GM19035 (cell line): ENCODE results near the gene ADAM15.
A peak's percentile ranks its signal among the peaks of the same experiment; 100 is the strongest.

ENCODE experiments used
- ATAC-seq: cut with Tn5 transposase; IDR thresholded peaks from one replicate; pipeline ENCODE4 v1.9.1; 2021; ENCODE audit not compliant: unreplicated experiment

The ADAM15 gene, protein sequence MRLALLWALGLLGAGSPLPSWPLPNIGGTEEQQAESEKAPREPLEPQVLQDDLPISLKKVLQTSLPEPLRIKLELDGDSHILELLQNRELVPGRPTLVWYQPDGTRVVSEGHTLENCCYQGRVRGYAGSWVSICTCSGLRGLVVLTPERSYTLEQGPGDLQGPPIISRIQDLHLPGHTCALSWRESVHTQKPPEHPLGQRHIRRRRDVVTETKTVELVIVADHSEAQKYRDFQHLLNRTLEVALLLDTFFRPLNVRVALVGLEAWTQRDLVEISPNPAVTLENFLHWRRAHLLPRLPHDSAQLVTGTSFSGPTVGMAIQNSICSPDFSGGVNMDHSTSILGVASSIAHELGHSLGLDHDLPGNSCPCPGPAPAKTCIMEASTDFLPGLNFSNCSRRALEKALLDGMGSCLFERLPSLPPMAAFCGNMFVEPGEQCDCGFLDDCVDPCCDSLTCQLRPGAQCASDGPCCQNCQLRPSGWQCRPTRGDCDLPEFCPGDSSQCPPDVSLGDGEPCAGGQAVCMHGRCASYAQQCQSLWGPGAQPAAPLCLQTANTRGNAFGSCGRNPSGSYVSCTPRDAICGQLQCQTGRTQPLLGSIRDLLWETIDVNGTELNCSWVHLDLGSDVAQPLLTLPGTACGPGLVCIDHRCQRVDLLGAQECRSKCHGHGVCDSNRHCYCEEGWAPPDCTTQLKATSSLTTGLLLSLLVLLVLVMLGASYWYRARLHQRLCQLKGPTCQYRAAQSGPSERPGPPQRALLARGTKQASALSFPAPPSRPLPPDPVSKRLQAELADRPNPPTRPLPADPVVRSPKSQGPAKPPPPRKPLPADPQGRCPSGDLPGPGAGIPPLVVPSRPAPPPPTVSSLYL

DNA sequence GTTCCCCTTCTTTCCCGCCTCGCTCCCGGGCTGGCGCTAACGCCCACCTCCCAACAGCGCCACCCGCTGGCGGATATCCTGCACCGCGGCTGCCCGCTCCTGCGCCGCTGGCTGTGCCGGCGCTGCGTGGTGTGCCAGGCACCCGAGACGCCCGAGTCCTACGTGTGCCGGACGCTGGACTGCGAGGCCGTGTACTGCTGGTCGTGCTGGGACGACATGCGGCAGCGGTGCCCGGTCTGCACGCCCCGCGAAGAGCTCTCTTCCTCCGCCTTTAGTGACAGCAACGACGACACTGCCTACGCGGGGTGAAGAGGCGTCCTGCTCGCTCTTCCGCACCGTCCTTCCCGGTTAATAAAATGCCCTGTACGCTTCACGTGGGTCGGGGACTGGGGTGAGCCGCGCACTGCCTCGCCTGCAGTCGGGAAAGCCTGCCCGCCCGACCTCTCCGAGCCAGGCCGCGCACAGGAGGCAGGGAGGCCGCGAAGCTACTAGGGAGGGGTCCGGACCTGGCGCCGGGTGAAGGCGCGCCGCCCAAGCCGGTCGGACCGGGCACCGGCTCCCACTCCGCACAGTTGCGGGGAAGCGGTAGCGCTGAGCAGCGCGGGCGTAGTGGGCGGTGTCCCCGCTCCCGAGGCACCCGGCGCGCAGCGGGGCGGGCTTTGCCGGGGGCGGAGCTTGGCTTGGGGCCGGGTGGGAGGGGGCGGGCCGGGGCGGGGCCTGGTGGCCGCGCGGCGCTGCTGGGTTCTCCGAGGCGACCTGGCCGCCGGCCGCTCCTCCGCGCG lies at the start of gene ADAM15:
TSS of gene ADAM15 (plus strand) at position 757 of the 782 bp plus-strand sequence. CDS start 71 bp downstream, outside the sequence.
- peak; percentile 74 for ATAC-seq

DNA sequence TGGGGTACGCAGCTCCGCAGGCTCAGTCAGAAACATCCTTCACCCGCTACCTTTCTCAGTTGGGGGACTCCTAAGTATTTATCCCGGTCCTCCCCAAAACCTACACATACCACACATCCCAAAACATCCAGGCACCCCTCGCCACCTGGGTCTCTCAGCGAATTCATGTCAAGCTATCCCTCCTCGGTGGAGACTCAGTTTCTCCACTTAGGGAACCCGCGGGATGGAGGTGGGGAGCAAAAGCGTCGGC lies 49.8 kb upstream of the ADAM15 start:
- no peak for ATAC-seq

DNA sequence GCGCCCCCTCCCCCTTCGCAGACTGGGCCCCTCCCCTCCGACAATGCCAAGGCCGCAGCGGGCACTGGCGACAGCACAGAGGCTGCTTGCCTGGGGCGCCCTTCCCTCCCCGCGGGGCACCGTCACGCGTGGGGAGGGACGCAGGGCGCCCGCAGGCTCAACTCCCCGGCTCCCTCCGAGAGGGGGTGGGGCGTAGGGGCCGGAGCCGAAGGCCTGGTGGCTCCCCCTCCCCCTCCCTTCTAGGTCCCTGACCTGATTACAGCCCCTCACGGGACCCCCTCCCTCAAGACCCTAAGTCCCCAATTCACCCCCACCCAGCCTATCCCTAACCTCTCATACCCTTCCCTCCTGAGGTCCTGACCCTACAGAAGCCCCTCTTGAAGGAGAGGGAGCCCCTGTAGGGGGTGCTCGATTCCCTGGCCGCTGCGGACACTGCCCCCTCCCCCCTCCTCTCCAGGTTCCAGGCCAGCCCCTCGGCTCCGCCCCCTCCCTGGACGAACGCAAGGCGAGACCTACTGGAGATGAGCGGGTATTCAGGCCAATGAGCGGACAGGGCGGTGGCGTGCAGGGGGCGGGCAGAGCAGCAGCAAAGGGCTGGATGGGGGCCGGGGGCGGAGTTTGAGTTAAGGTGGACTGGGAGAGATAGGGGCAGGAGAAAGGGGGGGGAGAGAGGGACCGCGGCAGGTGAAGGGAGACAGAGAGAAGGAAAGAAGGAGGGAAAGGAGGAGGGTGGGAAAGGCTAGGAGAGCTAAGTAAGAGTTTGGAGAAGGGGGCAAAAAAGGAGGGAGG lies 49.2 kb upstream of the ADAM15 start:
- ATAC-seq: peak; percentile 58

DNA sequence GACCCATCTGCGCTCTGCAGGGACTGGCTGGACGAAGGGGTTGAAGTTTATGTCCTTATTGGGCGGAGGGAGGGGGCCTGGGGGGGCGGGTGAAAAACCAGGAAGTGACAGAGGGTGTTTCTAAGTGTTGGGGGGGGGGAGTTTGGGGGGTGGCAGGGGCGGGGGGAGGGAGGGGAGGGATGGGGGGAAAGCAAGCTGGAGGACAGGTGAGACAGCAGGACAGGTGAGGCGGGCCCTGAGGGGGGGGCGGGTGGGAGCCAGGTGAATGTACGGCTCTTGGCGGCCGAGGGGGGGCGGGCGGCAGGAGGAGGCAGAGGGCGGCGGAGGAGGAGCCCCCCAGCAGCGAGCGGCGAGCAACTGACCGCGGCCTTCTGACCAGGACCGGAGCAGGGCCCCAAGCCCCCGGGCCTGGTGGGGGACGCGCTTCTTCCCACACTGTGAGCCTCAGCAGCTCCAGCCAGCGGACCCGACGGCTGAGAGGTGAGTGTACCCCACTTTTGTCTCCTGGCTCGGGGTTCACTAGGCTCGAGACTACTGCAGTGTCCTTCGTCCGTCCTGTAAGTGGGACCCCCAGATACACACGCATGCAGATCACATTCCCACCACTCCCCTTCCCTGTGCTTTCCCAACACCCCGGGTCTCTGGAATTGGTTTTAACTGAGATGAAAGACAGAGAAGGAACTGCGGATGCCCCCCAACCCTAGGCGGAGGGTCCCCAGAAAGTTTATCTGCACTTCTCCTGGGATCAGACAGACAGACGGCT lies 48.5 kb upstream of the ADAM15 start, which contains the start of gene ZBTB7B:
TSS of gene ZBTB7B (plus strand) at position 339 of the 763 bp plus-strand sequence. CDS start 11,859 bp downstream, outside the sequence.
- ATAC-seq: peak; percentile 2

DNA sequence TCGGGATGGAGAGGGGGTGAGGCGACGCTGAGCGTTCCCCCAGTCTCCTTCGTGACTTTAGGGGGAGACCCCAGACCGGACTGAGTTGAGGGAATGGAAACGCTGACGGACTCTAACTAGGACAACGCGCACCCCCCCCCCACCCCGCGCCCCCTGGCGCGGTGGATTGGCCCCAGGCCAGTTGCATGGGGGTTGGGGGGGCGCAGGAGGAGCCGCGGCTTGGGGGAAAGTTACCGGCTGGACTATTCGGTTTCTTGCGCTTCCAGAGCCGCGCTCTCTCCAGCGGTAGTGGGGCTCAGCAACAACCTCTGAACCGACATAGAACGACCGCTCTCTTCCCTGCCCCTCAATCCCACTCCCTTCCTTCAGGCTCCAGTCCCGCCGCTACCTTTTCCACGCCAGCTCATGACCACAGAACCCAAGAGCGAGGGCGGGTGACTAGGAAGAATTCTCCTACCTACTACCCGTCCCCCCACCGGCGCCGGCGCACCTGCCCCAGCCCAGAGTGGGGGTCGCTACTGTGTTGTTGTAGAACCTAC lies 47.8 kb upstream of the ADAM15 start:
- ATAC-seq: no peak

DNA sequence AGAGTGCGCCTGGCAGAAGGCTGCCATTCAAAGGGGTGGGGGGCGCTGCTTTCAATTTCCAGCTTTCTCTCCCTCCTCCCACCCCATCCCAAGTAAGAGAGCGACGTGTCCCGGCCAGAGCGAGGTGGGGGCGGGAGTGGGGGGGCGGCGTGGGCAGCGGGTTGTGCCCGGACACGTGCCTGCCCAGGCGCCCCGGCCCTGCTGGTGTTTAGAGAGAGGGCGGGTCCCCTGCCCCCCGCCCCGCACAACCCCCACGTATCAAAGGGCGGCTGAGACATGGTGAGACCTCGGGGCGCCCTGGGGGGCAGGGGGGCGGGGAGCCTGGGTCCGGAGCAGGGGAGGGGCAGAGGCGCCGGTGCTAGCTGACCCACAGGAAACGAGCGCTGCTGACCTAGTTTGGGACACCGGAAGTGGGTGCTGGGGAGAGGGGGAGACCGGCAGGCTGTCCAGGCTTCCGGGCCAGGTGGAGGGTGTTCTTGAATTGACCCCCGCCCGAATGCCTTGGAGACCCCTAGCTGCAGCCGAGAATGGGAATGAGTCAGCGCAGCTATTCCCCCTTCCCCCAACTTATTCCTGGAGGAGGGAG lies 47.3 kb upstream of the ADAM15 start:
- ATAC-seq: no peak

DNA sequence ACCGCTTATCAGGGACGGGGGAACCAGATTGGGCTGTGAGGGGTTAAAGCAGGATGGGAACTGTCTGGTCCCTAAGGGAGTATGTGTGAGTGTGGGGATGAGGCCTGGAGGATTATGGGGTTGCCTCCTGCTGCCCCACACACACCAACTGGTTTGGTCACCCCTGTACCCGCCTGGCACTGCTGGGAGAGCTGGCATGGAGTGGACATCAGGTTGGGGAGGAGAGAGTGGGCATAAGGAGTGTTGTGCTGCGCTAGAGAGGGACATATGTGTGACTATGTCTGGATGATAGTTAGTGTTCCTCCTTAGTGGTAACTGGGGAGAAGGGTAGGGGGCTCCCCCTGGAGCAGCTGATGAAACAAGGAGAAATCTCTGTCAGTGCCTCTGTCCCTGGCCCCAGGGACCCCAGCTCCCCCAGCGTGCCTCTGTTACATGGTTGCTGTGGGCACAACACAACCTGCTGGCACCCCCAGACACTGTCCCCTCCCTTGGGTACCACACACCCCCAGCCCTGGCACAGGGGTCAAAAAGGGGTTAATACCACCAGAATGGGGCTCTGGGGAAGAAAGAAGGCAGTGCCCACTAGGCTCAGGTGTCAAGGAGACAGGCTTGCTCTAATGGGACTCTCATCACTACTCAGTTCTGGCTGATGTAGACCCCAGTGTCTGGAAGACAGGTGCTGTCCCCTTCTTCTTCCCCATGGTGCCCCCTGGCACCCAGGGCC lies 46.6 kb upstream of the ADAM15 start:
- no peak for ATAC-seq

DNA sequence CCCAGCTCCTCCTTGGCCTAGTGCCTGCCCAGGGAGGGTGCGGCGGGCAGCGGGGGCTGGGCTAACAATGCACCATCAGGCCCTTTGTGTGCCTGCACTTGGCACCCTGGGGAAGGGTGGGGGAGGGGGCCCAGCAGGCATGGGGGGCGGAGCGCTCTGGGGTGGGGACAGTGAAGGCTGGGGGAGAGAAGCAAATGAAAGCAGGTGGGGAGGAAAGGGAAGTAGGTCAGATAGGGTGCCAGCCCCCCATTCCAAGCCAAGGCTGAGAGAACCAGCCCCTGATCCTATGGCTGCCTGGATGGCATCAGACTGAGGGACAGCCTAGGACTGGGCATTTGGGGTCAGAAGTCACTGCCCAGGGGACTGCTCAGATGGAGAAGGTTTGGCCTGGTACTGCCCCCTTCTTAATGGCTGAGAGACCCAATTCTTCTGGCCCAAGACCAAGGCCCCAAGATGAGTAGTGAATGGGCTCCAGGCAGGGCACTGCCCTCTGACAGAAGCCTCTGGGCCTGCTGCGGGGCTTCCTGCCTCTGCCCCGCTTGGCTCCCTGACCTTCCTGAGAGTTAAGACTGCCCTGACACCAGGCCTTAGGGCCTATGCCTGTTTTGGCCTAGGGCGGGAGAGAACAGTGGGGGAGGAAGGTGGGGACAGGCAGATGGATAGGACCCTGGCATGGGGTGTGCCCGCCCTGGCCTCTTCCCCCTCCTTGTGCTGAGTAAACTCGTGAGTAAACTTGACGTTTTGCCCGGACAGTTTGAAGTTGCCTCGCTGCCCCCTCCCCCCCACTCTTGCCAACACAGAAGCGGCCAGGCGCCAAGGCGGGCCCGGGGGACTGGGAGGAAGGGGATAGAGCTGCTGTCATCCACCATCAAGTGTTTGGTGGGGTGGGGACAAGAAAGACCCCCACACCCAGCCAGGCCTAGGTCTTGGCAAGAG lies 45.8 kb upstream of the ADAM15 start:
- no peak for ATAC-seq

DNA sequence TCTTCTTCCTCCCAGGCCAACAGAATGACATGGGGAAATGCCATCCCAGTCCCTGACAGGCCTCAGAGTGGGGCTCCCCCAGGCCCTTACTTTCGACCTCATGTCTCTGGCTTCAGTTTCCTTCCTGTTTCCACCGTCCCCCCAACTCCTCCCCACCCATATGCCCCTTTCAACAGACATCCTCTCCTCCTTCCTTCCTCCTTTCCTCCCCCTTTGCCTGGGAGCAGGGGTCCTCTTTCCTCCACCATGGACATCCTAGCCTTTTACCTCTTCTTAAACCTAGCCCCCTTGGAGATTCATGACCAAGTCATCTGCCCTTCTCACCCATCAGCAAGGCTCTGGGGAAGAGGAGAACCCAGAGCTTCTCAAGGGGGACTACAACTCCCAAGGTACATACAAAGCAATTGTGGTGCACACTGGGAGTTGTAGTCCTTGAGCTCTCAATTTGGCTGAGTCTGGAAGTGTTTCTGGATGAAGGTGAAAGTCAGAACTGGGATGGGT lies 44.5 kb upstream of the ADAM15 start:
- no peak for ATAC-seq

DNA sequence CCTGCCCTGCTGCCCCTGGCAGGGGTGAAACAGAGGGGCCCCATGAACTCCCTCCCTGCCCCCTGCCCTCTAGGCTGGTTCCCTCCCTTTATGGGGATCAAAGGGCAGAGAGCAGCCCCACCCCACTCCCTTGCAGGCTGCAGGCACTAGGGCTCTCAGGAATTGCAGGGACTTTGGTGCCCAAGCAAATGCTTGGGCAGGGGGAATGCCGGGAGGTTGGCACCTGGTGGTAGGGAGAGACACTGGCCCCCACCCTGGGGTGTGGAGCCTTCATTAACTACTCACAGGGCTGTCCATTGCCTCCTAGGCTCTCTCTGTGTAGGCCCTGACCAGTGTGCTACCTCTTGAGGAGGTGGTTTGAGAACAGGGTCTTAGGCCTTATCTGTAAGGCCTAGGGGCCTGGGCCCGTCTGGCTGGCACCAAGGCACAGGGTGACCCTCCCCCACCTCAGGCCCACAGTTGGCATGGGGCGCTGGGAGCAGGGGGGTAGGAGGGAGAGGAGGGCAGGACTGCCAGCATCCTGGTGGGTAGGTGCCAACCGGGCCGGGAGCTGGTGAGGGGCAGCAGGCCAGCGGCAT lies 43.8 kb upstream of the ADAM15 start:
- no peak for ATAC-seq

DNA sequence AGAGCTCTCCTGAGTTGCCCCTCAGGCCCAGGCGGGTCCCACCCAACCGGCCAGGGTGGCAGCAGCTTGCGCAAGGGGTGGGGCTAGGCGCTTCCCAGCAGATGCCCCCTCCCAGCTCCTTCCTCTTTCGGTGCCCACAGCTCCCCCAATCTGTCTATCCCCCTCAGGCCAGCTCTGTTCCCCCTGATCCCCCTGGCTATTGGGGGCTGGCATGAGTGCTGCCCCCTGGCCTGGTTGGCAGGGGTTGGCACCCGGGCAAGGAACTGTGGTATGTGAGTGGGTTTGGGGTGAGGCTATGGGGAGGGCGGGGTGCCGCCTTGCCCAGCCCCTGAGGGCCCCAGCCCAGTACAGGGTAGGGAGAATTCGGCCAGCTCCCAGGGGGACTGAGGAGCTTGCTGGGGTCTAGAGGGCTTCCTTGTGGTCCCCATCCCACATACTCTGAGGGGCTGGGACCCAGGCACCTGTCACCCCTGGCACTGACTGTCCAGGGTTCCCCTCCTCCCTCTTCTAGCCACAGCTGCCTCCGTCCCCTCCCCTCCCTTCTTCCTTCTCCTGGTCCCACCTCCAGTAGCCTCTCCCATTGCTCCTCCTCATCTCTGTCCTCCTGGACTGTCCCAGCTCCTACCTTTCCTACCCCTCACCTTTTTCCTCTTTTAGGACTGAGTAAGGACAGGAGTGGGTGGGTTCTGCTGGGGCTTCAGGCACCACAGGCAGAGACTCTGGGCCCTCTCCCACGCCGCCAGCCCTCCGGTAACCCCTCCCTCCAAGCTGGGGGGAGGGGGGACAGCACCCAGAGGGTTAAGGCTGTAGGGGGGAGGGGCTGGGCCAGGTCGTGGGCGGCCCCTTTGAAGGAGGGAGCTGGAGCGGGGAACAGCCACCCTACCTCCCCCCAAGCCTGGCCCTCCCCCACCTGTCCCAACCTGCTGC lies 42.8 kb upstream of the ADAM15 start:
- no peak for ATAC-seq

DNA sequence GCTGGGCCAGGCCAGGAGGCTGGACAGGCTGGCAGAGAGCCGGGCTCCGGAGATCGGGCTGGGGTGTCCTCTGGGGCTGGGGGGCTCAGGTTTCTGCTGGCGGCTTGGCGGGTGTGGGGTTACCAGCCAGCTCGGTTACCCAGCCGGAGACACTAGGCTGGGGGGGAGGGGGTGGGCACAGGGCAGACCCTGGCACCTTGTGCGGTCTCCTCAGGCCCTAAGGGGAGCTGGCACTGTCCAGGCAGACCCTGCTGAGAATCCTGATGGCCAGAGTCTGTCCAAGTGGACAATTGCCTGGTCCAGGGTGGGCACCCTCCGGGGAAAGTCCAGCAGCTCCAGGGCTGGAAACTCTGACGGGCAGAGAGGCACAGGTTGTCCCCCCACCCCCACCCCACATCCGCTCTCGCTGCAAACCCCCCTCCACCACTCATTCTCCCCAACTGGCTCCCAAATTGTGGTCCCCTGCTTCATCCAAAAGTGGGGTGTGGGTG lies 41.9 kb upstream of the ADAM15 start:
- no peak for ATAC-seq

DNA sequence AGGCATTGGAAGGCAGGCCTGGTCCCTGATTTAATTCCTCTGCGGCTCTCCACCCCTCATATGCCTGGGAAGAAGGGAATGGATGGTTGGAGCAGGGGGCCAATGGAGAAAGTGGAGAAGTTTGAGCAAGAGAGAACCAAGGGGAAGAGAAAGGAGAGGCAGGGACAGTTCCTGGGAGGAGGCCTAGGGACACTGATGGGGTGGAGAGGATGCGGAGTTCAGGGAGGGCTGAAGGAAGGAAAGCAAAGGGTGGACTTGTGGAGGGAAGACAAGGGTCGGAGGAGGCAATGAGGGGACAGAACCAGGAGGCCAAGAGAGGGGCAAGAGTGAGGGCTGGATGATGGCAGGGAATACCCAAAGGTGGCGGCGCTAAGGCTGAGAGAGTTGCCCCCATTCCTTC lies 41.4 kb upstream of the ADAM15 start:
- ATAC-seq: no peak

DNA sequence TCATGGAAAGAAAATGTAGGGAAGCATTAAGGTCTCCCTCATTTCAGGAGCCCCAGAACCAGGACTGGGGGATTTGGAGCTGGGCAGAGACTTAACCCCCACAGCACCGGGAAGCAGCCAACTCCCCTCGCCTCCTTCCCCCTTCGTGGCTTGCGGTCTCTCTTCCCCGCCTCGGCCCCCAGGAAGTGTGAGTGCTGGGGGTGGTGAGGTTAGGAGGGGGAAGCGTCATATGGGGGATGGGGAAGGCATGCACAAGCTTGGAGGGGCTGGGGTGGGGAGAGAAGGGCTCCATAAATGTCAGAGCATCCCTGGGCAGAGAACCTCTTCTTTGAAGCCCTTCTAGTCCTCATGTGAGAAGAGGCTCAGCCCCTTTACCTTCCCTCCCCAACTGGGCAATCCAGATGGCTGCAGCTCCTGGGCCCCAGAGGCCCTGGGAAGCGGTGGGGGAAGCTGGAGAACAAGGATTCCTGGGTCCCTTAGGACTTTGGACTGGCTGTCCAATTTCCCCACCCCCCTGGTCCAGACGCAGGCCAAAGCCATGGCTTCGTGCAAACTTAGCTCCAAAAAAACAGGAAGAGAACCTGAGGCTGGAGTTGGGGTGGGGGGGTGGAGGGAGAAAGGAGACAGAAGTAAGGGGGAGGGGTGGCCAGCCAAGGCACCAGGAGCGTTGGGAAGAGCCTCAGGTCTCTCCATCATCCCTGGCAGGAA lies 40.8 kb upstream of the ADAM15 start:
- no peak for ATAC-seq

DNA sequence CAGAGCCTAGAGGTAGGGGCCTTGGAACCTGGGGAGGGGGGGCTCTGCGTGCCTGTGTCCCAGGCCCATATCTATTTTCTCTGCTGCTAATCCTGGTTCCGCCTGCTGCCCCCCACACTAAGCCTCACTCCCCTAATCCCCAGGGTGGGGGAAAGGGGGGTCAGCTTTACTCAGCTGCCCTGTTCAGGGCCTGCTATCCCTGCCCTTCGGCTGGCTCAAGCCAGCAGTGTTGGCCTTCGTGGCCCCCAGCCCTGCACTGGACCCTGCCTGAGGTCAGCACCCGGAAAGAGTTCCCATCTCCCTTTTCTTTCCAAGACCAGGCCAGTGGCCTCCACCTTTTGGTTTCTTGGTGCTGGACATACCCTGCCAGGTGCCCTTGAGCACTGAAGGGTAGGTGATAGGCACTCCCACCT lies 40.1 kb upstream of the ADAM15 start:
- ATAC-seq: no peak
